Spleen (tissue), 7 donors: ENCODE results near the gene SLC25A15.
"Not testable (repeated sequence)": the region's sequence is repeated elsewhere in the genome, so short reads cannot be mapped to it uniquely, and the experiment has no call there.

Source experiments
- CTCF ChIP-seq, 11 experiments: fragments of 200-600 bp in 7 of 11; fragments of 450-650 bp in 4 of 11; sonication (generic) in 4 of 11; IDR thresholded peaks in 8 of 11; conservative IDR thresholded peaks in 3 of 11; 1 replicate in 7 of 11; 2 replicates in 4 of 11; pipeline versions ENCODE4 v1.4.0 to v1.8.0; 2016 to 2021; ENCODE audit warnings: antibody characterized with exemption in 11 of 11, inconsistent platforms in 4 of 11, mild to moderate bottlenecking in 1 of 11
- POLR2A ChIP-seq, 3 donors: fragments of 450-650 bp; IDR thresholded peaks; one replicate each; pipeline ENCODE4 v1.5.1; 2017; ENCODE audit warnings: antibody characterized with exemption in 3 of 3, mild to moderate bottlenecking in 1 of 3
- POLR2AphosphoS5 ChIP-seq, 3 donors: sonication (generic); formaldehyde crosslinking; IDR thresholded peaks; one replicate each; pipeline ENCODE4 v1.5.1; 2017; ENCODE audit warnings: antibody characterized with exemption in 3 of 3
- donor health status: DM: no; HTN: no; CAD: no; lungs with moderate emphysema.
- donor health status: DM: no; HTN: no; CAD: no.
- donor health status: DM: no; HTN: no; CAD: no.

DNA sequence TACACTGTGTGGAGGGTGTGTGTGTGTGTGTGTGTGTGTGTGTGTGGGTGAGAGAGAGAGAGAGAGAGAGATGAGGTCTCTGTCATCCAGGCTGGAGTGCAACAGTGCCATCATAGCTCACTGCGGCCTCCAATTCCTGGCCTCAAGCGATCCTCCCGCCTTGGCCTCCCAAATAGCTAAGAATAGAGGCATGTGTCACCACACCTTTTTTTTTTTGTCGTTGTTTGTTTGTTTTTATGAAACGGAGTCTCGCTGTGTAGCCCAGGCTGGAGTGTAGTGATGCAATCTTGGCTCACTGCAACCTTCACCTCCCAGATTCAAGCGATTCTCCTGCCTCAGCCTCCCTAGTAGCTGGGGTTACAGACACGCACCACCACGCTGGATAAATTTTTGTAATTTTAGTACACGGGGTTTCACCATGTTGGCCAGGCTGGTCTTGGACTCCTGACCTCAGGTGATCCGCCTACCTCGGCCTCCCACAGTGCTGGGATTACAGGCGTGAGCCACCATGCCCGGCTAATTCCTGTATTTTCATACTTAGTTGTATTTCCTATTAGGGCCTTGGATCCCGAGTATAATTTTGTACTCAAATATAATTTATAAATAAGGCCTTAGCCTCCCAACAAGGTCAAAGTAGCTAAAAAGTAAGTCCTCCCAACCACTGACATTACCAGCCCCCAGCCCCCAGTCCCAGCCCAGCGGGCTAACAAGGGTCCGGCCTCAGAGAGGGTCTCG lies 704 bp upstream of the SLC25A15 start:
- TF ChIP-seq CTCF (IDR thresholded peaks at IDR 0.05 in 8 of 11, conservative IDR thresholded peaks at IDR 0.05 in 3 of 11); POLR2A (IDR thresholded peaks at IDR 0.05); POLR2AphosphoS5 (IDR thresholded peaks at IDR 0.05): not testable (repeated sequence)
